SK-N-MC (cell line): ENCODE measurements around the gene SPECC1.
"Not testable (repeated sequence)": the region's sequence is repeated elsewhere in the genome, so short reads cannot be mapped to it uniquely, and the experiment has no call there.

Experiments
- DNase-seq: peaks from one replicate; pipeline ENCODE4 v3.0.0-alpha.2; 2011; ENCODE audit warnings: low read depth, low spot score
- H3K27ac ChIP-seq: fragments of 200-600 bp; sonication (generic); 2 replicates; pipeline ENCODE4 v1.5.1; 2016; ENCODE audit warnings: mixed run types
- H3K36me3 ChIP-seq: fragments of 200-600 bp; sonication (generic); 2 replicates; pipeline ENCODE4 v1.6.1; 2017; ENCODE audit warnings: antibody characterized with exemption, low read length, mixed read lengths; ENCODE audit not compliant: insufficient read depth
- H3K4me3 ChIP-seq: fragments of 200-600 bp; sonication (generic); 2 replicates; pipeline ENCODE4 v1.5.1; 2016
- H3K9ac ChIP-seq: fragments of 200-600 bp; sonication (generic); 2 replicates; pipeline ENCODE4 v1.8.0; 2017; ENCODE audit warnings: mixed run types, mixed read lengths; ENCODE audit not compliant: insufficient read length
- H3K9me3 ChIP-seq: fragments of 200-600 bp; sonication (generic); 2 replicates; pipeline ENCODE4 v1.6.1; 2017; ENCODE audit warnings: low read depth, mild to moderate bottlenecking, antibody characterized with exemption, low read length, moderate library complexity, mixed read lengths
- EZH2 ChIP-seq: fragments of 200-600 bp; sonication (generic); IDR thresholded peaks from one replicate; pipeline ENCODE4 v1.6.1; 2017; ENCODE audit warnings: antibody characterized with exemption
- FOXP2 ChIP-seq: optimal IDR thresholded peaks from 2 replicates; pipeline ENCODE3; 2011; ENCODE audit warnings: mild to moderate bottlenecking, moderate library complexity; ENCODE audit not compliant: insufficient read depth; ENCODE audit errors: extremely low read length, control extremely low read depth
- POLR2AphosphoS5 ChIP-seq: IDR thresholded peaks from 2 replicates; pipeline ENCODE4 v1.6.1; 2012; ENCODE audit warnings: mild to moderate bottlenecking, low read depth, low read length, borderline replicate concordance

The SPECC1 gene

DNA sequence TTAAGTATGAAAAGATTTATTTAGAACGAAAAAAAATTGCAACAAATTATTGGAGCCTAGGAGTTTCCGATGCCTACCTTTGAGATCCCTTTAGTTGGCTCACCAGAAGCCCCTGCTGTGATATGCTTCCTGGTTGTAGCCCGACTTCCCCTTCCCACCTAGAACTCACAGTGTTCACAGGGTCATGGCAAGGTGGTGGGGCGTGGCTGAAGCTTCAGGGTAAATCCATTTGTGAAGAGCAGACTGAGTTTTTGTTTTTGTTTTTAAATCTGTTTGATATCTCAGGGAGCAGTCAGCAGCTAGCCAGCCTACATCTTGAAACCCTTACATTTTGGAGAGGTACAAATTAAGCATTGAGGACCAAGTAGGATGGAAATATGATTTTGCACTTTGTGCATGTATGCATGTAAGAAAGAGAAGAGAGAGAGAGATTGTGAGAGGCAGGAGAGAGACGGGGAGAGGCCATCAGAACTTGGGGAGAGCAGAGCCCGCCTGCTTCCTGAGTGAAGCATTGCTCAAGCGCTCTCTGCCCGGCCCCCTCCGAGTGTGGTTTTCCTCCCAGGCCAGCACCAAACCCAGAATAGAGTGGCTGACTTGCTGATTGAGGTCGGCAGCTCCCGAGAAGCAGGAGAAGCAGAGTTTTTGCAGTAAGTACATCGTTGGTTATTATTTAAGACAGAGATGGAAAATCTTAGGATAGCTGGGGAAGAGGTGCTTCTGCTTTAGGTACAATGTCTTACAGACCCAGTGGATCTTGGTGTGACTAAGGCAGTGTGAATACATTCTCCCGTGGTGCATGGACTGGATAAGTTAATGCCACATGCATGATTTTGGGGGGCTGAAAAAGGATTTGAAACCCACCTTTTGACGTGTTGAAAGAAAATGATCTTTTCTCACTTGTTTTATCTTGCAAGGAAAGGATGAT is 64.2 kb downstream of the SPECC1 start:
- no peak for DNase-seq
- TF ChIP-seq FOXP2 (no peak), POLR2AphosphoS5 (no peak), EZH2 (no peak)
- H3K9ac ChIP-seq: no peak overlapping the region
- H3K4me3 ChIP-seq: no peak overlapping the region
- no peaks in the 10 kb centered on the region for H3K9me3 ChIP-seq
- H3K36me3 ChIP-seq: no peaks in the 10 kb centered on the region
- H3K27ac ChIP-seq: no peak overlapping the region

DNA sequence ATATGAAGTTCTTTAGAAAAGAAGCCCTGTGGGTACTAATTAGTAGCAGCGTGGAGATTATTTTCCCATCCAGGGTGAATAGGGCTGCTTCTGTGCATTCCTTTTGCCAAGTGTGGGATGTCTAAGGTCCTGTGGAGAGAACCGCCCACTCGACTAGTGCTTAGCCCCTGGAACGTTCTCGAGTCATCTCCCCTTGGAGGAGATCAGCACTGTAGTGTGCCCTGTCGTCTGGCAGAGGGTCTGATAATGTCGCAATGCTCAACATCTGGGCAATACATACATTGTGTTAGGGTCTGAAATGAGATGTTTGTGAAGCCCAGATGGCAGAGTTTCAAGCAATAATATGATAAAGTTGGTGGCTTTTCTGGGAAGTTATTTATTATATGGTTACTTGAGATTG is 64.8 kb downstream of the SPECC1 start:
- no peak overlapping the region for H3K9ac ChIP-seq

DNA sequence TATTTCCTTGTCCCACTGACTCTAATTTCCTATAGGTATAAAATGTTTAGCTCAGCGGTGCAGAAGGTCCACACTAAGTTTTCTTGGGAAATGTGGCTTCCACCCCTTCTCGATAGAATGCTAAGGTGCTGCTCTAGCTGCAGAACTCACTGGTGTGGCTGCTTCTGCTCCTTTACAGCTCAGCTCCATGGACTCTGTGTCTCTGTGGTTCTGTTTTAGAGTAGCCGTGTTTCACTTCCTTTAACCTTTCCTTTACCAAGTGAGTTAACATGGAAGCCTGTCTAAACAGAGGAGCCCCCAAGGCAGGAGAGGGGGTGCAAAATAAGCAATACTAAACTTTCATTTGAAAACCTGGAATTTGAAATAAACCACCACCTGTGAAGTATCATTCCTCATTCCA is 65.3 kb downstream of the SPECC1 start:
- H3K4me3 ChIP-seq: no peak overlapping the region
- no peaks in the 10 kb centered on the region for H3K9me3 ChIP-seq
- H3K27ac ChIP-seq: no peak overlapping the region
- TF ChIP-seq POLR2AphosphoS5 (no peak), EZH2 (no peak), FOXP2 (no peak)
- no peak for DNase-seq
- H3K36me3 ChIP-seq: no peaks in the 10 kb centered on the region
- no peak overlapping the region for H3K9ac ChIP-seq

More for the DNA sequence above, 64.8 kb downstream of the SPECC1 start:
- no peak for DNase-seq
- H3K9me3 ChIP-seq: no peaks in the 10 kb centered on the region
- H3K4me3 ChIP-seq: no peak overlapping the region
- H3K27ac ChIP-seq: no peak overlapping the region
- H3K36me3 ChIP-seq: no peaks in the 10 kb centered on the region
- TF ChIP-seq EZH2 (no peak), POLR2AphosphoS5 (no peak), FOXP2 (no peak)

DNA sequence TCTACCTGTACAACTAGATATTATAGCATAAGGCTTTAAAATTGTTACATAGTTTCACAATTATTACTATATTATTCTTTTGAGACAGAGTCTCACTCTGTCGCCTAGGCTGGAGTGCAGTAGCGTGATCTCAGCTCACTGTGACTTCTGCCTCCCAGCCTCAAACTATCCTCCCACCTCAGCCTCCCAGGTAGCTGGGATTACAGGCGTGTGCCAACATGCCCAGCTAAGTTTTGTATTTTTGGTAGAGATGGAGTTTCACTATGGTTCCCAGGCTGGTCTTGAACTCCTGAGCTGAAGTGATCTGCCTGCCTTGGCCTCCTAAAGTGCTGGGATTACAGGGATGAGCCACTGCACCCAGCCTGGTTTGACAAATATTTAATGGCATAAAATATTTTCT is 67.0 kb downstream of the SPECC1 start:
- not testable (repeated sequence) for H3K27ac ChIP-seq, H3K36me3 ChIP-seq, H3K9me3 ChIP-seq, H3K9ac ChIP-seq, H3K4me3 ChIP-seq, DNase-seq

DNA sequence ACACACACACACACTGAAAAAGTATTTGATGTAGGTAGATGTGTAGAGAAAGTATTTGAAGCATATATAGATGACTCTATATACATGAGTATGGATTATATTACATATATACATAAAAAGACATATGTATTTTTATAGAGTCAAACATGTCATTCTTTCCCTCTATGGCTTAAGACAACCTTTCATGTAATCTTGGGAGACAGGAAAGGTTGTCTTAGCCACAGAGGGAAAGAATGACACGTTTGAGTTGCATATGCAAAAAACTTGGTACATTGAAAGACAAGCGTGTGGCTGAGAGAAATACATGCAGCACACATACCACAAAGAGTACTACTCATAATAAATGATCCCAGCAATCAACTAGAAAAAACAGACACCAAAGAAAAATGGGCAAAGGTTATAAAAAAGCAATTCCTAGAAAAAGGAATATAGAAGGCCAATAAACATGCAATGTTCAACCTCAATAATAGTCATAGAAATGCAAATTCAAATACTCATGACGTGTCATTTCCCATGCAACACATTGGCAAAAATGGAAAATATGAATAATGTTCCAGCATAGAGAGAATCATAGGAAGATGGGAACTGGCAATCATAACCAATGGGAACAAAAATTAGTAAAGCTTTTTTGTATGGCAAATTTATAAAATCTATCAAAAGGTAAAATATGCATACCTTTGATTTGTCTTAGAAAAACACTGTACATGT is 69.0 kb downstream of the SPECC1 start:
- Histone ChIP-seq H3K9ac (no peak overlapping the region), H3K27ac (no peak overlapping the region), H3K9me3 (no peaks in the 10 kb centered on the region), H3K36me3 (no peaks in the 10 kb centered on the region), H3K4me3 (no peak overlapping the region)
- TF ChIP-seq EZH2 (no peak), FOXP2 (no peak), POLR2AphosphoS5 (no peak)
- DNase-seq: no peak

DNA sequence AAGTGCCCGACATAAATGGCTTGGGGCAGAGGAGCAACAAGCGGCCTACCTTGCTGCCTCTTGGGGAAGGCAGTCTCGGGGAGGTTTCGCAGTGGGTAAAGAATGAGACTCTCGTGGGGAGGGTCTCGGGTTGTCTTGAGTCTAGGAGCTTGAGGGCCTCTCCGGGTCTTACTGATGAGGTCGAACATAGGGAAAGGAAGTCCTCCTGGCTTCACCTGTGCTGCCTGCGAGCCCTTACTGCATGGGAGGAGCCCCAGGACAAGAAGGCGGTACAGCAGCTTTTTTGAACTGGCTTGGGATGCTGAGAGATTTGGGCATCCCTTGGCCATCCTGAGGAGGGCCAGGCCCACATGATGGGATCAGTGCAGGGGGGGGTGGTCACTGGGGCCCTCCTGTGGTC is 71.4 kb downstream of the SPECC1 start:
- TF ChIP-seq EZH2 (no peak), POLR2AphosphoS5 (no peak), FOXP2 (no peak)
- no peak for DNase-seq
- no peak overlapping the region for H3K4me3 ChIP-seq
- H3K36me3 ChIP-seq: no peaks in the 10 kb centered on the region
- H3K27ac ChIP-seq: no peak overlapping the region
- no peak overlapping the region for H3K9ac ChIP-seq
- no peaks in the 10 kb centered on the region for H3K9me3 ChIP-seq

DNA sequence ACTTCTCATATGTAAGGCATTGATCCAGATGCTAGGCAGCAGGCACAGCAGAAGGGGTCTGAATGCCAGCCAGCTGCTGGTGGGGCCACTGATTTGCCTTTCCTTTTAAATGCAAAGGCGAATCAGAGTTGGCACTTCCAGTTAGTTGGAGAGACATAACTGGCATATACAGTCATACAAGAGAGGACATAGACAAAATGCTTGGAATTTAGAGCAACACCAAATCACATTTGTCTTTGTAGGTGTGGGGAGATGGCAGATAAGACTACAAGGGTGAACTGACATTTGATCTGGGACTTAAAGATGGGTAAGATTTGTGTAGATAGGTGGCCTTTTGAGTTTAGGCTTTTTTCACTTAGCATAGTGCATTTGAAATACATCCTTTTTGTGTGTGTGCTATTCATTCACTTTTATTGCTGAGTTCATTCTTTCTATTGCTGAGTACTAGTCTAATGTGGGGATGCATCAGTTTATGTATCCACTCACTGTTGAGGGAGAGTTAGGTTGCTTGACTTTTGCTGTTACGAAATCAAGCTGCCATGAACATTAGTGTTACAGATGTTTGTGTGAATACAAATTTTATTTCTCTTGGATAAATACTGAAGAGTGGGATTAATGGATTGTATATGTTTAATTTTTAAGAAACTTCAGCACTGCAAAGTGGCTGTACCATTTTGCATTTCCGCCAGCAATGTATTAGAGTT is 74.1 kb downstream of the SPECC1 start:
- no peak overlapping the region for H3K27ac ChIP-seq
- no peaks in the 10 kb centered on the region for H3K36me3 ChIP-seq
- no peak overlapping the region for H3K9ac ChIP-seq
- DNase-seq: no peak
- TF ChIP-seq EZH2 (no peak), FOXP2 (no peak), POLR2AphosphoS5 (no peak)
- H3K9me3 ChIP-seq: no peaks in the 10 kb centered on the region
- no peak overlapping the region for H3K4me3 ChIP-seq

DNA sequence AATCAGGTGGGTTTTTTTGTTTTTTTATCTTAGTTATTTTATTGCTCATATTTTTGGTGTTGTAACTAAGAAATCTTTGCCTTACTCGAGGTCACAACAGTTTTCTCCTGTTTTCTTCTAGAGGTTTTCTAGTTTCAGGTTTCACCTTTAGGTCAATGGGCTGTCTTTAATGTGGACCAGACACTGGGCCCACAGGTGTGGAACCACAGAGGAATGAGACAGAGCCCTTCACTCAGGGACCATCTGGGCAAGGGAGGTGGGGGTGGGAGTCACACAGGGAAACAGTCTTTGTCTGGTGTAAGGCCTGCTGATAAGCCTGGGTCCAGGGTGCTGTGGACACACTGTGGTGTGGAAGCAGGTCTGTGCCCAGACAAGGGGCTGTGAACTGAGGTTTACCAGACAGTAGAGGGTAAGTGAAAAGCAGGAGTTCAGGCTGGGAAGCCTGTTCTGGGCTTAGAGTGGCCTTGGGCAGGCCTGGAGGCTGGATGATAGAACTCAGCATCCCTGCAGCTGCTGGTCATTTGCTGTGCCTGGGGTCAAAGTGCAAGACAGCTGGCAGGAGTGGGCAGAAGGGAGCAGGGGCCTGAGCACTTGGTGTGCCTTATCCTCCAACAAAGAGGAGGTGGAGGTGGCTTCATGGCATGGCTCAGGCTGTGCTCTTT is 75.6 kb downstream of the SPECC1 start:
- TF ChIP-seq POLR2AphosphoS5 (no peak), EZH2 (no peak), FOXP2 (no peak)
- DNase-seq: no peak
- H3K36me3 ChIP-seq: no peaks in the 10 kb centered on the region
- H3K27ac ChIP-seq: no peak overlapping the region
- H3K9ac ChIP-seq: no peak overlapping the region
- no peaks in the 10 kb centered on the region for H3K9me3 ChIP-seq
- no peak overlapping the region for H3K4me3 ChIP-seq
